Nephron progenitor cell (in vitro differentiated cells): Measurements from ENCODE around the gene SHCBP1.

Source experiments
- DNase-seq: peaks from one replicate; pipeline ENCODE4 v3.0.0; 2021
- H3K27ac Mint-ChIP-seq: 2 replicates; pipeline ENCODE4 v1.8.0; 2021; ENCODE audit warnings: mild to moderate bottlenecking, moderate library complexity, mixed read lengths
- H3K27me3 Mint-ChIP-seq: 2 replicates; pipeline ENCODE4 v1.8.0; 2021; ENCODE audit warnings: mild to moderate bottlenecking, low read depth, mixed read lengths; ENCODE audit not compliant: poor library complexity
- H3K36me3 Mint-ChIP-seq: 2 replicates; pipeline ENCODE4 v1.8.0; 2021; ENCODE audit warnings: low read depth, mixed read lengths
- H3K4me1 Mint-ChIP-seq: 2 replicates; pipeline ENCODE4 v1.8.0; 2021; ENCODE audit warnings: mixed read lengths
- H3K4me3 Mint-ChIP-seq: 2 replicates; pipeline ENCODE4 v1.8.0; 2021; ENCODE audit warnings: mild to moderate bottlenecking, moderate library complexity, mixed read lengths
- H3K9me3 Mint-ChIP-seq: 2 replicates; pipeline ENCODE4 v1.8.0; 2021; ENCODE audit warnings: mild to moderate bottlenecking, moderate library complexity, mixed read lengths
- TF ChIP-seq, protein P1 (sequence below): fragments of 200-600 bp; sonication (generic); IDR thresholded peaks from 2 replicates; pipeline ENCODE4 v1.5.0; 2021; ENCODE audit warnings: antibody characterized with exemption

The SHCBP1 gene, protein sequence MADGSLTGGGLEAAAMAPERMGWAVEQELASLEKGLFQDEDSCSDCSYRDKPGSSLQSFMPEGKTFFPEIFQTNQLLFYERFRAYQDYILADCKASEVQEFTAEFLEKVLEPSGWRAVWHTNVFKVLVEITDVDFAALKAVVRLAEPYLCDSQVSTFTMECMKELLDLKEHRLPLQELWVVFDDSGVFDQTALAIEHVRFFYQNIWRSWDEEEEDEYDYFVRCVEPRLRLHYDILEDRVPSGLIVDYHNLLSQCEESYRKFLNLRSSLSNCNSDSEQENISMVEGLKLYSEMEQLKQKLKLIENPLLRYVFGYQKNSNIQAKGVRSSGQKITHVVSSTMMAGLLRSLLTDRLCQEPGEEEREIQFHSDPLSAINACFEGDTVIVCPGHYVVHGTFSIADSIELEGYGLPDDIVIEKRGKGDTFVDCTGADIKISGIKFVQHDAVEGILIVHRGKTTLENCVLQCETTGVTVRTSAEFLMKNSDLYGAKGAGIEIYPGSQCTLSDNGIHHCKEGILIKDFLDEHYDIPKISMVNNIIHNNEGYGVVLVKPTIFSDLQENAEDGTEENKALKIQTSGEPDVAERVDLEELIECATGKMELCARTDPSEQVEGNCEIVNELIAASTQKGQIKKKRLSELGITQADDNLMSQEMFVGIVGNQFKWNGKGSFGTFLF

DNA sequence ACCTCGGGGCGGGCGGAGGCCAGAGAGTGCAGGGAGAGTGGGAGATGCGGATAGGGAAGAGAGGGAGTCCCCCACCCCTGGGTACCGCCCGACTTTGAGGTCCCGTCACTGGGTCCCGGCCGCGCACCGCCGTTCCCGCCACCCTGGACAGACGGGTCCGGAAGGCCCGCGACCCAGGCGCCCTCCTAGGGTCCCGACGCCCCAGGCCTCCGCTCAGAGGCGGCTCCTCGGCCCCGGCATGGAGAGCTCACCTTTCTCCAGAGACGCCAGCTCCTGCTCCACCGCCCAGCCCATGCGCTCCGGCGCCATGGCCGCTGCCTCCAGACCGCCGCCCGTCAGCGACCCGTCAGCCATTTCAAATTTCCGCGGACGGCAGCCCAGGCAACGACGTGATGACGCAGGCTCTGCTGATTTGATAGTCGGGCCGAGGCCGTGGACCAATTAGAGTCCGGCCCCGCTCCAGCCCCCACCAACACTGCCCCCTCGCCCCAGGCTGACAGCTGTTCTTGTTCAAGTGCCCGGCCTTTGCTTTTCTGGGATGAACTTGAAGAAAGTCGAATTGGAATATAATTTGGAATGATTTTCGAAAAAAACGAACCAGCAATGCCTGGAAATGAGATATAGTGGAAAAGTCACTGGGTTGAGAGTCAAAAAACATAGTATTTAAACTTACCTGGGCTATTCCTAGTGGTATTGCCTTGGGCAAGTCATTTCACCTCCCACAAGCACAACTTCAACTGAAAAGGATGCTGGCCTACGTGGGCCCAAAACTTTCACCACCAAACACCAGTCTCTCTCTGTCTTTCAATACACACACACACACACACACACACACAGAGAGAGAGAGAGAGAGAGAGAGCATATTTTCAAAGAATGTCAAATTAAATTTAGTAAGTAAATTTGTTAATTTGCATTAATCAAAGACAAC, at the start of gene SHCBP1:
Gene SHCBP1, minus strand, starts transcription at position 374 of the 928 bp plus-strand sequence. Its CDS starts 20 bp downstream, at position 354.
- Mint-ChIP-seq H3K9me3 (no peaks in the 10 kb centered on the region), H3K4me1 (peaks cover 16% of the 10 kb centered on the region), H3K27me3 (peaks cover 4% of the 10 kb centered on the region), H3K27ac (peak within 1 kb of the TSS; percentile 71), H3K4me3 (peak within 1 kb of the TSS; percentile 97), H3K36me3 (peaks cover 3% of the 10 kb centered on the region)
- peak; percentile 88 for DNase-seq
- TF ChIP-seq, protein P1, sequence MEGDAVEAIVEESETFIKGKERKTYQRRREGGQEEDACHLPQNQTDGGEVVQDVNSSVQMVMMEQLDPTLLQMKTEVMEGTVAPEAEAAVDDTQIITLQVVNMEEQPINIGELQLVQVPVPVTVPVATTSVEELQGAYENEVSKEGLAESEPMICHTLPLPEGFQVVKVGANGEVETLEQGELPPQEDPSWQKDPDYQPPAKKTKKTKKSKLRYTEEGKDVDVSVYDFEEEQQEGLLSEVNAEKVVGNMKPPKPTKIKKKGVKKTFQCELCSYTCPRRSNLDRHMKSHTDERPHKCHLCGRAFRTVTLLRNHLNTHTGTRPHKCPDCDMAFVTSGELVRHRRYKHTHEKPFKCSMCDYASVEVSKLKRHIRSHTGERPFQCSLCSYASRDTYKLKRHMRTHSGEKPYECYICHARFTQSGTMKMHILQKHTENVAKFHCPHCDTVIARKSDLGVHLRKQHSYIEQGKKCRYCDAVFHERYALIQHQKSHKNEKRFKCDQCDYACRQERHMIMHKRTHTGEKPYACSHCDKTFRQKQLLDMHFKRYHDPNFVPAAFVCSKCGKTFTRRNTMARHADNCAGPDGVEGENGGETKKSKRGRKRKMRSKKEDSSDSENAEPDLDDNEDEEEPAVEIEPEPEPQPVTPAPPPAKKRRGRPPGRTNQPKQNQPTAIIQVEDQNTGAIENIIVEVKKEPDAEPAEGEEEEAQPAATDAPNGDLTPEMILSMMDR = no peak

DNA sequence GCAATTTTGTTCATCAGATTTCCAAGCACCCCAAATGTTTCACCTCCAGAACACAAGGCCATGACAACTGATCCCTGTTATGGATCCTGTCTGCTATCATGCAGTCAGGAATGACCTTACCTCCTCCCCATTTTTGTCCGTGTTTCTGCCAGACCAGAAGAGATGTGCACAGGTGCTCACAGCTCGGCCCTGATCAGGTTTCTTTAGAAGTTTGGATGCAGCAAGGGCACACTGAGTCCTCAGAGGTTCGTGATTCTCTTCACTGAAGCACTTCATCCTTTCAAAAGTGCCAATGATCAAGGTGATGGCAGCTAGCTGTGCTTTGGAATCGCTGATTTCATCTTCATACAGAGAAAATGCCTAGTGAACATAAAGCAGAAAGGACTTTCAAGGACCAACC, 40.9 kb upstream of the SHCBP1 start:
- H3K36me3 Mint-ChIP-seq = peaks cover 78% of the 10 kb centered on the region

DNA sequence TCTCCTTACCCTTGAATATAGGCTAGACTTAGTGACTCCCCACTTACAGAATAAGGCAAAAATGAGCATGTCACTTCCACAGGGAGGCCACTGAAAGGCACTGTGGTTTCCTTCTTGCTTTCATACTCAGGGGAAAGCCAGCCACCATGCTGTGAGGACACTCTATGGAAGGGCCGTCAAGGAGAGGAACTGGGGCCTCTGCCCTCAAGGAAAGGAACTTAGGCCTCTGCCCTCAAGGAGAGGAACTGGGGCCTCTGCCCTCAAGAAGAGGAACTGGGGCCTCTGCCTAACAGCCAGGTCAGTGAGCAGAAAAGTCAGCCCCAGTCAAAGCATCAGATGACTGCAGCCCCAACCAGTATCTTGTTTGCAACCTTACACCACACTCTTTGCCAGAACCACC, 37.7 kb upstream of the SHCBP1 start:
- peak overlapping the region; percentile 96 for H3K27ac Mint-ChIP-seq
- TF ChIP-seq, protein P1 = no peak
- H3K27me3 Mint-ChIP-seq = no peaks in the 10 kb centered on the region
- peaks cover 3% of the 10 kb centered on the region for H3K9me3 Mint-ChIP-seq
- H3K4me1 Mint-ChIP-seq = peaks cover 6% of the 10 kb centered on the region
- H3K36me3 Mint-ChIP-seq = peaks cover 70% of the 10 kb centered on the region
- no peak for DNase-seq
- no peak overlapping the region for H3K4me3 Mint-ChIP-seq

More for the DNA sequence above, 40.9 kb upstream of the SHCBP1 start:
- Mint-ChIP-seq H3K27ac (no peak overlapping the region), H3K4me1 (peaks cover 6% of the 10 kb centered on the region), H3K4me3 (no peak overlapping the region), H3K9me3 (no peaks in the 10 kb centered on the region), H3K27me3 (no peaks in the 10 kb centered on the region)
- TF ChIP-seq, protein P1 = no peak
- DNase-seq = no peak

DNA sequence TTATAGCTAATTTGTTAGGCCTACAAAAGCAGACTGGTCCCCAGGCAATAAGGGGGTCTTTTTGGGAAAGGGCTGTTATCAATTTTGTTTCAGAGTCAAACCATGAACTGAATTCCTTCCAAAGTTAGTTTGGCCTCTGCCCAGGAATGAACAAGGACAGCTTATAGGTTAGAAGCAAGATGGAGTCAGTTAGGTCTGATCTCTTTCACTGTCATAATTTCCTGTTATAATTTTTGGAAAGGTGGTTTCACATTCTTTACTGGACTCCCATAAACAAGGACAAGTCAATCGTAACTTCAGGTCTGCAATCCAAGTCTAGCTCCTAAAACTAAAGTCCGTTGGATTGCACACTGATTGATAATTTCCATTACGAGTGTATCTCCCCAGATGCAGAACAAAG, 30.1 kb upstream of the SHCBP1 start:
- Mint-ChIP-seq H3K4me3 (no peak overlapping the region), H3K36me3 (peaks cover 16% of the 10 kb centered on the region), H3K4me1 (no peaks in the 10 kb centered on the region), H3K27me3 (peaks cover 4% of the 10 kb centered on the region), H3K27ac (no peak overlapping the region), H3K9me3 (peaks cover 7% of the 10 kb centered on the region)
- TF ChIP-seq, protein P1 = no peak
- no peak for DNase-seq

DNA sequence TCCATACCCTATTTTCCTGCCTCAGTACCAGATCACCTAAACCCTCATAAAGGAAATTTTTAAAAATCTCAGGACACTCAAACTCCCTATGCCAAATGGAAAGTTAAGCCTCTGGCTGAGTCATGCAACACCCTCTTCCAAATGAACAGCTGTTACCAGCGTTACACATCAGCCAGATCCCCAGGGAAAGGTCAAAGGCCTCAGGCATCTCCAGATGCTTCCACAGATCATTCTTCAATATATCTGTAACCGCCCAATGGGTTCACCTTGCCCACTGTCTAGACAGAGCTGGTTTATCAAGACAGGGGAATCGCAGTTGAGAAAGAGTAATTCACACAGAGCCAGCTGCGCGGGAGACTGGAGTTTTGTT, 29.1 kb upstream of the SHCBP1 start:
- peaks cover 5% of the 10 kb centered on the region for H3K36me3 Mint-ChIP-seq
- H3K4me3 Mint-ChIP-seq = no peak overlapping the region
- peaks cover 4% of the 10 kb centered on the region for H3K27me3 Mint-ChIP-seq
- TF ChIP-seq, protein P1 = no peak
- DNase-seq = no peak
- H3K27ac Mint-ChIP-seq = no peak overlapping the region
- H3K9me3 Mint-ChIP-seq = peaks cover 18% of the 10 kb centered on the region
- H3K4me1 Mint-ChIP-seq = no peaks in the 10 kb centered on the region
